Astrocyte (in vitro differentiated cells and primary cell): ENCODE results near the gene SHB.

Source experiments
- CTCF ChIP-seq: IDR thresholded peaks from 2 replicates; pipeline ENCODE4 v1.5.1; 2011; ENCODE audit warnings: low read depth, mild to moderate bottlenecking, inconsistent platforms, low read length, moderate library complexity; ENCODE audit not compliant: insufficient read depth
- EZH2 ChIP-seq: IDR thresholded peaks from 2 replicates; pipeline ENCODE4 v1.6.1; 2012; ENCODE audit warnings: mild to moderate bottlenecking, low read length, inconsistent platforms; ENCODE audit not compliant: insufficient read depth

DNA sequence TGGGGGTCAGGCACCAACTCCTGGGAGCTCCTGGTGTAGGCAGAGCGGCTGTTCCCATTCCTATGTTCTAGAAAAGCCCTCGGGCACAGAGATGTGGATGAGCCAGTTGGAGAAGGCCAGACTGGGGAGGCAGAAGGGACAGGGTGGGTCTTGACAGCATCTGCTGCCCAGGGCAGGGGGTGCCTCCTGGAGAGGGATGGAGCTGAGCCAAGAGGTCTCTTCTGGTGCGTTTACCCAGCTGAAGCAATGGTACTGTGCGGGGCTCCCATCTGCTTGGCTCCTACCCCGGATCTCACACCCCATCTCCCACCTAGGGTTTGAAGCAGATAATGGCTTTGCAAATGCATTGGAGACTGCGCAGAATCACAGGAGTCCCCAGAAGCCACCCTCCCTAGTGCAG lies 41.3 kb downstream of the SHB start:
- TF ChIP-seq EZH2 (no peak), CTCF (no peak)
